Hepatocyte (in vitro differentiated cells): ENCODE measurements around the gene RTN3. TPM values are rescaled to one million over a fixed set of nuclear protein-coding genes. Genes with fewer than 3 reads are reported as not detected.

Source experiments
- DNase-seq: peaks from one replicate; pipeline ENCODE4 v3.0.0-alpha.2; 2016; ENCODE audit warnings: low spot score
- H2AFZ ChIP-seq: fragments of 200-600 bp; sonication (generic); 2 replicates; pipeline ENCODE4 v1.6.0; 2016; ENCODE audit warnings: antibody characterized with exemption, mild to moderate bottlenecking
- H3K27ac ChIP-seq: fragments of 200-600 bp; sonication (generic); 2 replicates; pipeline ENCODE4 v1.5.1; 2016; ENCODE audit warnings: mild to moderate bottlenecking
- H3K27me3 ChIP-seq: fragments of 200-600 bp; sonication (generic); 2 replicates; pipeline ENCODE4 v1.6.1; 2016
- H3K36me3 ChIP-seq: fragments of 200-600 bp; sonication (generic); replicated peaks from 2 replicates; pipeline ENCODE4 v1.5.1; 2016; ENCODE audit warnings: low read depth; ENCODE audit not compliant: insufficient read depth
- H3K4me1 ChIP-seq: fragments of 200-600 bp; sonication (generic); 2 replicates; pipeline ENCODE4 v1.5.1; 2016; ENCODE audit warnings: mild to moderate bottlenecking, moderate library complexity; ENCODE audit not compliant: insufficient read depth
- H3K4me2 ChIP-seq: fragments of 200-600 bp; sonication (generic); 2 replicates; pipeline ENCODE4 v1.6.0; 2016
- H3K4me3 ChIP-seq: fragments of 200-600 bp; sonication (generic); 2 replicates; pipeline ENCODE4 v1.5.1; 2016; ENCODE audit warnings: mild to moderate bottlenecking
- H3K79me2 ChIP-seq: fragments of 200-600 bp; sonication (generic); 2 replicates; pipeline ENCODE4 v1.6.0; 2017; ENCODE audit warnings: mild to moderate bottlenecking
- H3K9me2 ChIP-seq: fragments of 200-600 bp; sonication (generic); replicated peaks from 2 replicates; pipeline ENCODE4 v1.6.0; 2017; ENCODE audit warnings: mild to moderate bottlenecking; ENCODE audit not compliant: insufficient read depth
- H3K9me3 ChIP-seq: fragments of 200-600 bp; sonication (generic); 2 replicates; pipeline ENCODE4 v1.5.1; 2016; ENCODE audit warnings: low read depth, mild to moderate bottlenecking
- H4K20me1 ChIP-seq: fragments of 200-600 bp; sonication (generic); 2 replicates; pipeline ENCODE4 v1.6.0; 2016; ENCODE audit warnings: mild to moderate bottlenecking; ENCODE audit not compliant: insufficient read depth, poor library complexity, severe bottlenecking
- CTCF ChIP-seq: fragments of 200-600 bp; sonication (generic); IDR thresholded peaks from 2 replicates; pipeline ENCODE4 v1.5.1; 2016; ENCODE audit warnings: antibody characterized with exemption, mild to moderate bottlenecking; ENCODE audit not compliant: poor library complexity
- EZH2 ChIP-seq: fragments of 200-600 bp; sonication (generic); IDR thresholded peaks from 2 replicates; pipeline ENCODE4 v1.6.1; 2016; ENCODE audit warnings: antibody characterized with exemption, mild to moderate bottlenecking, borderline replicate concordance
- EZH2phosphoT487 ChIP-seq: fragments of 200-600 bp; sonication (generic); IDR thresholded peaks from one replicate; pipeline ENCODE4 v1.6.1; 2018; ENCODE audit warnings: antibody characterized with exemption, mild to moderate bottlenecking, low read depth, moderate library complexity; ENCODE audit not compliant: unreplicated experiment, severe bottlenecking
- WGBS: methylation state at CpG from one replicate; pipeline ENCODE4 v1.1.6; 2016; ENCODE audit warnings: low lambda C conversion rate; ENCODE audit errors: missing lambda C conversion rate; 5-methylcytosine and 5-hydroxymethylcytosine counted together
- polyA plus RNA-seq: library from polyadenylated mRNA; unstranded; fragments of >200 nt; fragmentation: Nextera tagmentation; extraction: Ambion mirVana; gene quantifications from 2 replicates; pipeline ENCODE4 v1.2.1, GENCODE V29; 2016
- total RNA-seq: library from RNA; depleted of rRNA; stranded (reverse); fragments of >200 nt; gene quantifications from 2 replicates; pipeline ENCODE4 v1.2.3, GENCODE V29; 2014

RTN3 gene
- total and polyA plus RNA-seq, 2 experiments from 2014 or later = 84.0 to 89.9 TPM

GRCh38 chr11:63705526-63705925 lies 24.2 kb downstream of the RTN3 start:
- H3K27me3 ChIP-seq = no peaks in the 10 kb centered on the region
- H2AFZ ChIP-seq = no peak overlapping the region
- no peak for DNase-seq
- no peaks in the 10 kb centered on the region for H3K4me1 ChIP-seq
- peaks cover 13% of the 10 kb centered on the region for H4K20me1 ChIP-seq
- H3K4me3 ChIP-seq = no peak overlapping the region
- no peaks in the 10 kb centered on the region for H3K9me2 ChIP-seq
- WGBS = 81% methylated on average over 2 of the region's 2 CpGs
- peaks cover 80% of the 10 kb centered on the region for H3K79me2 ChIP-seq
- no peak overlapping the region for H3K4me2 ChIP-seq
- TF ChIP-seq EZH2 (no peak), EZH2phosphoT487 (no peak), CTCF (no peak)
- H3K27ac ChIP-seq = no peak overlapping the region
- H3K36me3 ChIP-seq = no peaks in the 10 kb centered on the region
- no peaks in the 10 kb centered on the region for H3K9me3 ChIP-seq

GRCh38 chr11:63708764-63709163 lies 27.5 kb downstream of the RTN3 start:
- Histone ChIP-seq H2AFZ (no peak overlapping the region), H3K4me2 (no peak overlapping the region), H3K27me3 (no peaks in the 10 kb centered on the region), H3K9me2 (no peaks in the 10 kb centered on the region), H3K4me3 (no peak overlapping the region), H4K20me1 (peaks cover 13% of the 10 kb centered on the region), H3K27ac (no peak overlapping the region), H3K79me2 (peaks cover 78% of the 10 kb centered on the region), H3K9me3 (no peaks in the 10 kb centered on the region), H3K36me3 (no peaks in the 10 kb centered on the region), H3K4me1 (peaks cover 6% of the 10 kb centered on the region)
- TF ChIP-seq CTCF = no peak
- no peak for TF ChIP-seq EZH2phosphoT487
- no peak for TF ChIP-seq EZH2
- 93% methylated on average over 1 of the region's 1 CpG for WGBS
- no peak for DNase-seq

- TF ChIP-seq EZH2 (no peak), CTCF (no peak), EZH2phosphoT487 (no peak)
- WGBS = 81% methylated on average over 3 of the region's 3 CpGs
- H3K36me3 ChIP-seq = no peaks in the 10 kb centered on the region
- peaks cover 13% of the 10 kb centered on the region for H4K20me1 ChIP-seq
- H3K27me3 ChIP-seq = no peaks in the 10 kb centered on the region
- peaks cover 78% of the 10 kb centered on the region for H3K79me2 ChIP-seq
- no peak for DNase-seq
- H3K9me3 ChIP-seq = no peaks in the 10 kb centered on the region
- H3K4me3 ChIP-seq = no peak overlapping the region
- H3K4me2 ChIP-seq = no peak overlapping the region
- peaks cover 6% of the 10 kb centered on the region for H3K4me1 ChIP-seq
- H3K27ac ChIP-seq = no peak overlapping the region
- no peak overlapping the region for H2AFZ ChIP-seq
- H3K9me2 ChIP-seq = no peaks in the 10 kb centered on the region
These were observed 28.1 kb downstream of the RTN3 start for GRCh38 chr11:63709336-63709884.
